ENCODE data around the gene BACE1.
A peak's percentile ranks its signal among the peaks of the same experiment; 100 is the strongest.

BACE1 gene

DNA sequence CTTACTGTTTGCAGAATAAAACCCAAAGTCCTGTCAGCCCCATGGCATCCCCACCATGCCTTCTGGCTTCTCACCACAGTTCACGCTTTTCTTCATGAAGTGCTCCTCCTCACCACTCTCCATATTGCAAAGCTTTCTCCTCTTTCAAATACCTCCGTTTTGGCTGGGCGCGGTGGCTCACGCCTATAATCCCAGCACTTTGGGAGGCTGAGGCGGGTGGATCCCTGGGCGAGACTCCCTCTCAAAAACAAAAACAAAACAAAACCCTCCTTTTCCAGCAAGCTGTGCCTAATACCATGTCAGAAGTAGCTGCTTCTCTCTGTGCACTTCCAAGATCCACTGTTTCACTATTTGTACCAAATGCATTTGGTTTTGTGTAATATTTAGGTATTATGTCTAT is 6.7 kb downstream of the BACE1 start:
- Histone ChIP-seq H3K4me1 (ENCODE audit: control insufficient read depth in 1 of 2, insufficient read depth in 2 of 2, low read length in 2 of 2) (no peaks in the 10 kb centered on the region), H3K27ac (ENCODE audit: low read depth, low read length) (no peak overlapping the region), H3K9ac (ENCODE audit: low read depth in 1 of 2, low read length in 2 of 2) (no peak overlapping the region), H3K27me3 (ENCODE audit: control insufficient read depth in 1 of 2, insufficient read depth in 2 of 2, low read length in 2 of 2) (no peaks in the 10 kb centered on the region), H3K9me3 (ENCODE audit: control insufficient read depth in 1 of 2, low read length in 2 of 2) (no peaks in the 10 kb centered on the region), H3K36me3 (ENCODE audit: control insufficient read depth in 1 of 2, insufficient read depth in 2 of 2, low read length in 2 of 2) (no peaks in the 10 kb centered on the region), H3K4me3 (ENCODE audit: low read depth in 1 of 2, low read length in 2 of 2) (no peak overlapping the region)

DNA sequence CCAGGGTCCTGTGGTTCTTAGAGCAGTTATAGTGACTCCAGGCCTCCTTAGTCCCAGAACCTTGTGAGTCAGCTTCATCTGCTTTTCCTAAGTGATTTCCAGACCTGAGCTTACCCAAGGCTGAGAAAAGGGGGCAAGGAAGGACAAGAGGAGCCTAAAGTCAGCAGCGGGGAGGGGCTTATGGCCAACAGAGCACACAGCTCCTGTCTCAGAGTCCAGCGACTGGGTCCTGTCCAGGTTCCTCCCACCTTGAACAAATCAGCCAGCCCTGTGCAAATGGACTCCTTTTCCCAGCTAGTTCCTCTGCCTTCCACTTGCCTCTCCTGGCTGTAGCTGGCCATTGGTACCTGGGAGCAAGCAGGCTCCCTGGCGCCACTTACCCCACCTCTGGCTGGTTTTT is 10.9 kb downstream of the BACE1 start:
- Histone ChIP-seq H3K36me3 (ENCODE audit: control insufficient read depth in 1 of 2, insufficient read depth in 2 of 2, low read length in 2 of 2) (no peaks in the 10 kb centered on the region), H3K9me3 (ENCODE audit: control insufficient read depth in 1 of 2, low read length in 2 of 2) (no peaks in the 10 kb centered on the region), H3K27ac (ENCODE audit: low read depth, low read length) (no peak overlapping the region), H3K4me3 (ENCODE audit: low read depth in 1 of 2, low read length in 2 of 2) (no peak overlapping the region), H3K4me1 (ENCODE audit: control insufficient read depth in 1 of 2, insufficient read depth in 2 of 2, low read length in 2 of 2) (peaks cover 0 to 5% of the 10 kb centered on the region in 2 donors), H3K9ac (ENCODE audit: low read depth in 1 of 2, low read length in 2 of 2) (no peak overlapping the region), H3K27me3 (ENCODE audit: control insufficient read depth in 1 of 2, insufficient read depth in 2 of 2, low read length in 2 of 2) (no peaks in the 10 kb centered on the region)

DNA sequence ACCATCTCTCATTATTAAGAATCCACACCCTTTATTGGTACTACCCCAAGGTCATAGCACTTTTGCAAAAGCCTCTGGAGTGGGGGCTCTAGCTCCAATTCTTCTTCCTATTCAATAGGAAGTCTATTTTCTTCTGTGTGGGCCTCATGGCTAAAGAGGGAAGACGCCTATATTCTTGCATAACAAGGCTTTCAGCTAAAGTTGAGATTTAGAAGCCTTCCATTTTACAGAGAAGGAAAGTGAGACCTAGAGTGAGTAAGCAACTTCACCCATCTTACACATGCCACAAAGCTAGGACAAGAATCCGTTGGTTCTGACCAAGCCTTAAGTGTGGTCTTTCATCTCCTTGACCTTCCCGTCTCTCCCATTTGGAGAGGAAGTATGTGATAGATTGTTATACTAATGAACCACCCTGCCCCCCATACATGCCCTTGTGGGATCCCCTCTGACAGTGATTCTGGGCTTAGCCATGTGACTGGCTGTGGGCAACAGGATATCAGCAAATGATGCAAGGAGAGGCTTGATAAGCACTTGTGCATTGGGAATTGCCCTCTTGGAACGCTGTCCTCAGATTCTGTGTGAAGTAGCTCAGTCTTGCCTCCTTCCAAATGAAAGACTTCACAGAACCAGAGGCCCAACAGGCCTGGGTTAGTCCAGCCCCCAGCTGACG is 12.3 kb downstream of the BACE1 start:
- Histone ChIP-seq H3K9me3 (ENCODE audit: control insufficient read depth in 1 of 2, low read length in 2 of 2) (no peaks in the 10 kb centered on the region), H3K4me3 (ENCODE audit: low read depth in 1 of 2, low read length in 2 of 2) (no peak overlapping the region), H3K36me3 (ENCODE audit: control insufficient read depth in 1 of 2, insufficient read depth in 2 of 2, low read length in 2 of 2) (no peaks in the 10 kb centered on the region), H3K9ac (ENCODE audit: low read depth in 1 of 2, low read length in 2 of 2) (no peak overlapping the region), H3K4me1 (ENCODE audit: control insufficient read depth in 1 of 2, insufficient read depth in 2 of 2, low read length in 2 of 2) (peaks cover 5 to 17% of the 10 kb centered on the region in 2 donors), H3K27ac (ENCODE audit: low read depth, low read length) (no peak overlapping the region), H3K27me3 (ENCODE audit: control insufficient read depth in 1 of 2, insufficient read depth in 2 of 2, low read length in 2 of 2) (no peaks in the 10 kb centered on the region)

DNA sequence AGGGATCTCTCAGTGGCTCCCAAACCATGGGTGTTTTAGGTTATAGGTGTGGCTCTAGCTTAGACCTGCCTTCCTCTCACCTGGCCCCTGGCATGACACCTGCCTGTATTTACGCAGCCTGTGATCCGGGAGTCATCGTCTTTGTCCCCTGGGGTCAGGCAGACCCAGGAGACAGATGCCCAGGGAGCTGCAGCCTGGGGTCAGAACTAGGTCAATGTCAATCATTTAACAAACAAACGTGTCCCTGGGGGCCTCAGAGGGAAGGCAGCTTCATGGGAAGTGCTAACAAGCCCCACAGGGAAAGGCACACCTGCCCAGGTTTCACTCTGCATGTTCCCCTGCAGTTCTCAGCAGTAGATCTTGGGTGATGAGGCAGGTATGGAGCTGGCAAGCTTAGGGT is 13.0 kb downstream of the BACE1 start:
- Histone ChIP-seq H3K36me3 (ENCODE audit: control insufficient read depth in 1 of 2, insufficient read depth in 2 of 2, low read length in 2 of 2) (no peaks in the 10 kb centered on the region), H3K9me3 (ENCODE audit: control insufficient read depth in 1 of 2, low read length in 2 of 2) (no peaks in the 10 kb centered on the region), H3K4me3 (ENCODE audit: low read depth in 1 of 2, low read length in 2 of 2) (no peak overlapping the region), H3K9ac (ENCODE audit: low read depth in 1 of 2, low read length in 2 of 2) (no peak overlapping the region), H3K27ac (ENCODE audit: low read depth, low read length) (no peak overlapping the region), H3K27me3 (ENCODE audit: control insufficient read depth in 1 of 2, insufficient read depth in 2 of 2, low read length in 2 of 2) (no peaks in the 10 kb centered on the region), H3K4me1 (ENCODE audit: control insufficient read depth in 1 of 2, insufficient read depth in 2 of 2, low read length in 2 of 2) (peaks cover 5 to 17% of the 10 kb centered on the region in 2 donors)

DNA sequence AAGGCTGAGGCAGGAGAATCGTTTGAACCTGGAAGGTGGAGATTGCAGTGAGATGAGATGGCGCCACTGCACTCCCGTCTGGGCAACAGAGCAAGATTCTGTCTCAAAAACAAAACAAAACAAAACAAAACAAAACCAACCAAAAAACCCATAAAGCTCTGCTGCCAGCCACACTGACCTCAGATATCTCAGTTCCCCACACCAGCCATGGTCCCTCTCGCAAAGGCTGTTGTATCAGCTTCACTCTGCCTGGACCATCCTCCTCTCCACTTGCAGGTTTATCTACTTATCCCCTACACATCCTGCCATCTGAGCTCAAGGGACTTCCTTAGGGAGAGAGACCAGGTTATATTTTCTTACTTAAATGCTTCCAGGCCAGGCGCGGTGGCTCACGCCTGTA is 13.8 kb downstream of the BACE1 start:
- Histone ChIP-seq H3K36me3 (ENCODE audit: control insufficient read depth in 1 of 2, insufficient read depth in 2 of 2, low read length in 2 of 2) (no peaks in the 10 kb centered on the region), H3K9me3 (ENCODE audit: control insufficient read depth in 1 of 2, low read length in 2 of 2) (no peaks in the 10 kb centered on the region), H3K27me3 (ENCODE audit: control insufficient read depth in 1 of 2, insufficient read depth in 2 of 2, low read length in 2 of 2) (no peaks in the 10 kb centered on the region), H3K9ac (ENCODE audit: low read depth in 1 of 2, low read length in 2 of 2) (no peak overlapping the region), H3K27ac (ENCODE audit: low read depth, low read length) (no peak overlapping the region), H3K4me1 (ENCODE audit: control insufficient read depth in 1 of 2, insufficient read depth in 2 of 2, low read length in 2 of 2) (peaks cover 5 to 17% of the 10 kb centered on the region in 2 donors), H3K4me3 (ENCODE audit: low read depth in 1 of 2, low read length in 2 of 2) (no peak overlapping the region)

DNA sequence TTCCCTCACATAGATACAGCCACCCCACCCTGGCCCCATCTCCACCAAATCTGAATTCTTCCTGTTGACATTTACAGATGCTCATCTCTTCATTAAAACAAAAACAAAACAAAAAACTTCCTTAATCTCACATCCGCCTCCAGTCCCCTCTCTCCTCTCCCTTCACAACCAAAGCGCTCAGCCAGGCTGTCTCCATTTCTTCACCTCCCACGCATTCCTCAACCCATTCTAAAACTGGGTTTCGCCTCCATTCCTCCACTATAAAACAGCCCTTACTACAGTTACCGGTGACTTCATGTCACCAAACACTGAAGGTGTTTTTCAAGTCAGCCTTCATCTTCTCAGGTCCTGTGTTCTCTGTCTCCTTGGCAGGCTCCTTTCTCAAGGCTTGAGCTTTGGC is 15.3 kb downstream of the BACE1 start:
- Histone ChIP-seq H3K27me3 (ENCODE audit: control insufficient read depth in 1 of 2, insufficient read depth in 2 of 2, low read length in 2 of 2) (no peaks in the 10 kb centered on the region), H3K4me3 (ENCODE audit: low read depth in 1 of 2, low read length in 2 of 2) (no peak overlapping the region), H3K9ac (ENCODE audit: low read depth in 1 of 2, low read length in 2 of 2) (peak overlapping the region in 1 of 2 donors; percentile 24), H3K36me3 (ENCODE audit: control insufficient read depth in 1 of 2, insufficient read depth in 2 of 2, low read length in 2 of 2) (no peaks in the 10 kb centered on the region), H3K9me3 (ENCODE audit: control insufficient read depth in 1 of 2, low read length in 2 of 2) (no peaks in the 10 kb centered on the region), H3K4me1 (ENCODE audit: control insufficient read depth in 1 of 2, insufficient read depth in 2 of 2, low read length in 2 of 2) (peaks cover 5 to 17% of the 10 kb centered on the region in 2 donors), H3K27ac (ENCODE audit: low read depth, low read length) (no peak overlapping the region)

DNA sequence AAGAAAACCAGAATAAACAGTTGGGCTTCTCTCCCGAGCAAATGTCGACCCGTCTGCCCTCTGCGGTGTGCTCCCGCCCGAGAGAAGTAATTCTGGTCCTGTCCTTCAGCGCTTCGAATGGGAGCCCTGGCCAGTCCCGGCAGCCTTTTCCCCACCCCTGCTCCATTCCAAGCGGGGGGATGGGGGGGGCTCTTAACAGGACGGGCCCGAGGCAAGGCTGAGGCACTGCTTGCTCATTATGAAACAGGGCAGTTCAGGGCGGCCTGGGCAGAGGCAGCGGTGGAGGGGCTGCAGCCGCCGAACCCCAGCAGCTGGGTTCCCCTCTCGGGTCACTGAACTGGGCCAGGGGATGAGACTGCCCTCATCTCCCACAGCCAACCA is 15.8 kb downstream of the BACE1 start:
- no peak overlapping the region for H3K27ac ChIP-seq (ENCODE audit: low read depth, low read length)
- no peaks in the 10 kb centered on the region for H3K27me3 ChIP-seq (ENCODE audit: control insufficient read depth in 1 of 2, insufficient read depth in 2 of 2, low read length in 2 of 2)
- H3K9me3 ChIP-seq (ENCODE audit: control insufficient read depth in 1 of 2, low read length in 2 of 2): no peaks in the 10 kb centered on the region
- peaks cover 5 to 17% of the 10 kb centered on the region in 2 donors for H3K4me1 ChIP-seq (ENCODE audit: control insufficient read depth in 1 of 2, insufficient read depth in 2 of 2, low read length in 2 of 2)
- H3K9ac ChIP-seq (ENCODE audit: low read depth in 1 of 2, low read length in 2 of 2): peak overlapping the region in 1 of 2 donors; percentile 24
- no peaks in the 10 kb centered on the region for H3K36me3 ChIP-seq (ENCODE audit: control insufficient read depth in 1 of 2, insufficient read depth in 2 of 2, low read length in 2 of 2)
- H3K4me3 ChIP-seq (ENCODE audit: low read depth in 1 of 2, low read length in 2 of 2): no peak overlapping the region

DNA sequence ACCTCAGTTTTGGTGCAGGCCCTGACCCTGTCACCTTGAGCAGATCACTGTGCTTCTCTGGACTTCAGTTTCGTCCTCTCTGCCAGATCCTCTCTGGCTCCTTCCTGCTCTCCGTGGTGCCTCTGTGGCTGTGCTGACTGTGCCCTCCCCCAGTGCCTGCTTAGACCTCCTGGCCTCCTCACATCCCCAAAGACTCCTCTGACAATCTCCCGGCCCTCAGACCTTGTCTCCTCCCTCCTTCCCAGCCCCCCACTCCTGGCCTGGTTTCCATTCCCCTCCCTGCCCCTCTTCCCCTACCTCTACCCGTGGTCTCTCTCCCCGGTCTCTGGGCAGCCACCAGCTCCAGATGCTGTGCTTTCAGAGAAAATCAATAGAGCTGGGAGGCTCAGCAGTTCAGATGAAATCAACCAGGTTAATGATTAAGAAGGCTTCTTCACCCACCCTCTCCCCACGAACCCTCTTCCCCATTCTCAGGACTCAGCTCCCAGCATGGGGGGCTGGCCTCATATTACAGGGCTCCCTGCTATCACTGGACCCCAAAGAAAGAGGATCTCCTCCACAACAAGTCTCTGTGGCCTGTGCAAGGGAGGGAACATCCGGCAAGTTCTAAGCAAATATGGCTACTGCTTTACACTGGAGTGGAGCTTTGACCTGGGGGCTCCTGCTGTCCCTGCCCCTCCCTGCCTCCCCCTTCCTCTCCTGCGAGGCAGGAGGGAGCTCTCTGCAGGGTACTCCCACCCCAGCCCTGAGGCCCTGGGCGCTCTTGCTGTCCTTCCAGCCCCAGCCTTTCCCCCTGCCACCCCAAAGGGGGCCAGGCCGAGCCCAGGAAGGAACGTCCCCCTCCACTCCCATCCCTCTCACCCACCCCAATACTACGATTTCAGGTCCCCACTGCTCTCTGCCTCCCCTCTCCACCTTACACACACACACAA is 16.4 kb downstream of the BACE1 start:
- Histone ChIP-seq H3K27me3 (ENCODE audit: control insufficient read depth in 1 of 2, insufficient read depth in 2 of 2, low read length in 2 of 2) (no peaks in the 10 kb centered on the region), H3K4me1 (ENCODE audit: control insufficient read depth in 1 of 2, insufficient read depth in 2 of 2, low read length in 2 of 2) (peaks cover 5 to 17% of the 10 kb centered on the region in 2 donors), H3K9ac (ENCODE audit: low read depth in 1 of 2, low read length in 2 of 2) (no peak overlapping the region), H3K4me3 (ENCODE audit: low read depth in 1 of 2, low read length in 2 of 2) (no peak overlapping the region), H3K36me3 (ENCODE audit: control insufficient read depth in 1 of 2, insufficient read depth in 2 of 2, low read length in 2 of 2) (no peaks in the 10 kb centered on the region), H3K9me3 (ENCODE audit: control insufficient read depth in 1 of 2, low read length in 2 of 2) (no peaks in the 10 kb centered on the region), H3K27ac (ENCODE audit: low read depth, low read length) (no peak overlapping the region)

DNA sequence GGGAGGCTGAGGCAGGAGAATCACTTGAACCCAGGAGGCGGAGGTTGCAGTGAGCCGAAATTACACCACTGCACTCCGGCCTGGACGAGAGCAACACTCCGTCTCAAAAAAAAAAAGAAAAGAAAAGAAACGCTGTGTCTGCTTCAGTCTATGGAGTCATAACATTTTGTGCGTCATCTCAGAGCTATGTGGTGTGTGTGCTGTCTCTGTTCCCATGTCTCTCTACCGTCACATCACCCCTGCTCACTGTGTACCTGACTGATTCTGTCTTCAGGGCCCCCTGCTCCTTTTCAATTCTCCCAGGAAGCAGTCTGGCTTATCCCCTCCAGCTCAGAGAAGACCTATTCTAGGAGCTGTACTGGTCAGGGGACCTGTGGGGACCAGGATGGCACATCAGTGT is 17.9 kb downstream of the BACE1 start:
- Histone ChIP-seq H3K4me3 (ENCODE audit: low read depth in 1 of 2, low read length in 2 of 2) (no peak overlapping the region), H3K27me3 (ENCODE audit: control insufficient read depth in 1 of 2, insufficient read depth in 2 of 2, low read length in 2 of 2) (no peaks in the 10 kb centered on the region), H3K27ac (ENCODE audit: low read depth, low read length) (no peak overlapping the region), H3K9ac (ENCODE audit: low read depth in 1 of 2, low read length in 2 of 2) (no peak overlapping the region), H3K36me3 (ENCODE audit: control insufficient read depth in 1 of 2, insufficient read depth in 2 of 2, low read length in 2 of 2) (peaks cover 0 to 5% of the 10 kb centered on the region in 2 donors), H3K4me1 (ENCODE audit: control insufficient read depth in 1 of 2, insufficient read depth in 2 of 2, low read length in 2 of 2) (peaks cover 5 to 17% of the 10 kb centered on the region in 2 donors), H3K9me3 (ENCODE audit: control insufficient read depth in 1 of 2, low read length in 2 of 2) (no peaks in the 10 kb centered on the region)

DNA sequence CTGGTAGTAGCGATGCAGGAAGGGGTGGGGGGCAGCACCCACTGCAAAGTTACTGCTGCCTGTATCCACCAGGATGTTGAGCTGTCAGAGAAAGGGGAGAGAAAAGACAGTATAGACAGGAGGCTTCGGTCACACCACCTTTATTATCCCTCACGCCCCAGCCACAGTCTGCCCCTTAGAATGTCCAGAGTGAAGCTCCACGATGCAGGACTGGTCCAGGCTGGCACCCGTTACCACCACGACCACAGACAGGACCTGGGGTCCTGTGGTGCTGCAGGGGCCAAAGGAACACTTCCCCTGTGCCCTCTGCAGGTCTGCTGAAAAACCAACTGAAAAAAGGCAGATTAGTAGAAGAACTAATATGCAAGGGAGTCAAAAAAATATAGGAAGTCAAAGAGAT is 19.2 kb downstream of the BACE1 start:
- no peak overlapping the region for H3K4me3 ChIP-seq (ENCODE audit: low read depth in 1 of 2, low read length in 2 of 2)
- no peaks in the 10 kb centered on the region for H3K27me3 ChIP-seq (ENCODE audit: control insufficient read depth in 1 of 2, insufficient read depth in 2 of 2, low read length in 2 of 2)
- no peak overlapping the region for H3K27ac ChIP-seq (ENCODE audit: low read depth, low read length)
- H3K4me1 ChIP-seq (ENCODE audit: control insufficient read depth in 1 of 2, insufficient read depth in 2 of 2, low read length in 2 of 2): peaks cover 5 to 17% of the 10 kb centered on the region in 2 donors
- no peaks in the 10 kb centered on the region for H3K9me3 ChIP-seq (ENCODE audit: control insufficient read depth in 1 of 2, low read length in 2 of 2)
- H3K36me3 ChIP-seq (ENCODE audit: control insufficient read depth in 1 of 2, insufficient read depth in 2 of 2, low read length in 2 of 2): peaks cover 0 to 5% of the 10 kb centered on the region in 2 donors
- no peak overlapping the region for H3K9ac ChIP-seq (ENCODE audit: low read depth in 1 of 2, low read length in 2 of 2)
